Keratinocyte (primary cell): ENCODE results near the gene FBXL13. TPM values are rescaled to one million over a fixed set of nuclear protein-coding genes. Genes with fewer than 3 reads are reported as not detected.
"Not testable (repeated sequence)": the region's sequence is repeated elsewhere in the genome, so short reads cannot be mapped to it uniquely, and the experiment has no call there.

ENCODE experiments used
- DNase-seq: peaks from one replicate; pipeline ENCODE4 v3.0.0-alpha.2; 2011; ENCODE audit warnings: low read depth, missing footprints, low spot score
- FAIRE-seq: peaks from 2 replicates; lab custom pipeline; 2011; peaks lifted over from hg19 to GRCh38; lab: Jason Lieb, UNC
- H2AFZ ChIP-seq: 2 replicates; pipeline ENCODE4 v1.6.0; 2012; ENCODE audit warnings: low read length, control low read depth, inconsistent platforms; ENCODE audit not compliant: control insufficient read depth
- H3K27ac ChIP-seq: 2 replicates; pipeline ENCODE4 v1.5.1; 2011; ENCODE audit warnings: low read length; ENCODE audit not compliant: control insufficient read depth, insufficient read depth
- H3K27me3 ChIP-seq: 3 replicates; pipeline ENCODE4 v1.6.0; 2011; ENCODE audit warnings: low read length; ENCODE audit not compliant: control insufficient read depth, insufficient read depth; ENCODE audit errors: extremely low read depth
- H3K36me3 ChIP-seq, 2 experiments: 2 replicates in 1 of 2; 3 replicates in 1 of 2; pipeline ENCODE4 v1.5.1; 2011; ENCODE audit warnings: low read length in 2 of 2, mild to moderate bottlenecking in 1 of 2; ENCODE audit not compliant: control insufficient read depth in 2 of 2, insufficient read depth in 2 of 2; ENCODE audit errors: extremely low read depth in 1 of 2
- H3K4me1 ChIP-seq: 3 replicates; pipeline ENCODE4 v1.5.1; 2011; ENCODE audit warnings: low read length; ENCODE audit not compliant: control insufficient read depth, insufficient read depth; ENCODE audit errors: extremely low read depth
- H3K4me2 ChIP-seq: 3 replicates; pipeline ENCODE4 v1.6.0; 2011; ENCODE audit warnings: low read depth, low read length; ENCODE audit not compliant: control insufficient read depth, insufficient read depth; ENCODE audit errors: extremely low read depth
- H3K4me3 ChIP-seq, 3 experiments: fragments of 200-600 bp in 1 of 3; sonication (generic) in 1 of 3; 2 replicates in 2 of 3; 3 replicates in 1 of 3; pipeline ENCODE4 v1.5.1; 2011 to 2016; ENCODE audit warnings: low read length in 3 of 3, mild to moderate bottlenecking in 3 of 3, control low read depth in 2 of 3, inconsistent platforms in 1 of 3, low read depth in 1 of 3, mixed read lengths in 1 of 3, mixed run types in 1 of 3, moderate library complexity in 1 of 3; ENCODE audit not compliant: control insufficient read depth in 2 of 3, insufficient read depth in 2 of 3; ENCODE audit errors: extremely low read depth in 1 of 3
- H3K79me2 ChIP-seq: 2 replicates; pipeline ENCODE4 v1.6.0; 2012; ENCODE audit warnings: low read length; ENCODE audit not compliant: control insufficient read depth, insufficient read depth
- H3K9ac ChIP-seq: 3 replicates; pipeline ENCODE4 v1.6.0; 2011; ENCODE audit warnings: low read length; ENCODE audit not compliant: control insufficient read depth, insufficient read depth; ENCODE audit errors: extremely low read depth
- H3K9me1 ChIP-seq: 3 replicates; pipeline ENCODE4 v1.6.0; 2011; ENCODE audit warnings: low read length; ENCODE audit not compliant: control insufficient read depth, insufficient read depth; ENCODE audit errors: extremely low read depth
- H3K9me3 ChIP-seq: 2 replicates; pipeline ENCODE4 v1.5.1; 2012; ENCODE audit warnings: low read depth, low read length; ENCODE audit not compliant: control insufficient read depth
- H4K20me1 ChIP-seq: 3 replicates; pipeline ENCODE4 v1.6.0; 2011; ENCODE audit warnings: low read length; ENCODE audit not compliant: control insufficient read depth, insufficient read depth; ENCODE audit errors: extremely low read depth
- EZH2 ChIP-seq: IDR thresholded peaks from one replicate; pipeline ENCODE4 v1.6.1; 2012; ENCODE audit warnings: inconsistent platforms, mild to moderate bottlenecking, low read length, moderate library complexity
- dilution Hi-C: fragments of 300-500 bp; cut with MboI; formaldehyde crosslinking; loops from one replicate; pipeline ENCODE4 v1.7.0; 2020; ENCODE audit warnings: low sequenced_read_pairs; ENCODE audit not compliant: extremely low pct_ligation_motif_present
- polyA plus RNA-seq, 5 experiments: library from polyadenylated mRNA; depleted of rRNA in 3 of 5; stranded (reverse) in 3 of 5; stranded (forward) in 1 of 5; unstranded in 1 of 5; fragments of >200 nt; gene quantifications; 1 replicate in 1 of 5; 2 replicates in 3 of 5; 3 replicates in 1 of 5; pipeline versions ENCODE4 v1.2.1 to v1.2.3, GENCODE V29; 2011 to 2012; ENCODE audit warnings: missing spikeins in 2 of 5, low read depth in 1 of 5, low replicate concordance in 1 of 5
- TF ChIP-seq, protein P1 (sequence below), 3 experiments: IDR thresholded peaks in 1 of 3; conservative IDR thresholded peaks in 1 of 3; optimal IDR thresholded peaks in 1 of 3; 2 replicates in 2 of 3; 3 replicates in 1 of 3; pipeline versions ENCODE3 to v1.5.1; 2011; ENCODE audit warnings: low read length in 3 of 3, mild to moderate bottlenecking in 3 of 3, moderate library complexity in 2 of 3, control low read depth in 1 of 3, inconsistent platforms in 1 of 3; ENCODE audit not compliant: insufficient read depth in 2 of 3; ENCODE audit errors: extremely low read depth in 1 of 3

Gene FBXL13
- polyA plus RNA-seq, 1 donor (not counting 4 experiments of a cell fraction or from before 2014, with no cell fraction given) = 0.20 TPM

DNA sequence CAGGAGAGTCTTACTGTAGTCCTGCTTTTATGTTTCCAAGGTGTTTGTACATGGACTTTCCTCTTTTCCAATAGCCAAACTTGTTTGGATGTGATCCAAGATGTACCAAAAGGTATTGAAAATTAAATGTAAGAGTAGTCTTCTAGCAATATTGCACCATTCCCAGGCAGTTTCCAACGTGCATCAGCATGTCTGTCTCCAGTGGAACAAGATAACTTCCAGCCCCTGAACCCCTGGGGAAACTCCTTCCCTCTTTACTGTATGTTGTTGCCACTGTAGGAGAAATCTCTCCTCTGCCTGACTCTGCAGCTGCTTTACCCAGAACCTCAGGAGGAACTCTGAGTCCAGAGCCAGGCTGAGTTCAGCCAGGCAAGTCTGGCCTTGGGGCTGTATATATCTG is 18.8 kb upstream of the FBXL13 start:
- H3K79me2 ChIP-seq = no peaks in the 10 kb centered on the region
- no peaks in the 10 kb centered on the region for H3K9me1 ChIP-seq
- no peaks in the 10 kb centered on the region for H4K20me1 ChIP-seq
- no peaks in the 10 kb centered on the region for H3K9me3 ChIP-seq
- TF ChIP-seq, protein P1, sequence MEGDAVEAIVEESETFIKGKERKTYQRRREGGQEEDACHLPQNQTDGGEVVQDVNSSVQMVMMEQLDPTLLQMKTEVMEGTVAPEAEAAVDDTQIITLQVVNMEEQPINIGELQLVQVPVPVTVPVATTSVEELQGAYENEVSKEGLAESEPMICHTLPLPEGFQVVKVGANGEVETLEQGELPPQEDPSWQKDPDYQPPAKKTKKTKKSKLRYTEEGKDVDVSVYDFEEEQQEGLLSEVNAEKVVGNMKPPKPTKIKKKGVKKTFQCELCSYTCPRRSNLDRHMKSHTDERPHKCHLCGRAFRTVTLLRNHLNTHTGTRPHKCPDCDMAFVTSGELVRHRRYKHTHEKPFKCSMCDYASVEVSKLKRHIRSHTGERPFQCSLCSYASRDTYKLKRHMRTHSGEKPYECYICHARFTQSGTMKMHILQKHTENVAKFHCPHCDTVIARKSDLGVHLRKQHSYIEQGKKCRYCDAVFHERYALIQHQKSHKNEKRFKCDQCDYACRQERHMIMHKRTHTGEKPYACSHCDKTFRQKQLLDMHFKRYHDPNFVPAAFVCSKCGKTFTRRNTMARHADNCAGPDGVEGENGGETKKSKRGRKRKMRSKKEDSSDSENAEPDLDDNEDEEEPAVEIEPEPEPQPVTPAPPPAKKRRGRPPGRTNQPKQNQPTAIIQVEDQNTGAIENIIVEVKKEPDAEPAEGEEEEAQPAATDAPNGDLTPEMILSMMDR (optimal IDR thresholded peaks at IDR 0.05 in 1 of 3, IDR thresholded peaks at IDR 0.05 in 1 of 3, conservative IDR thresholded peaks at IDR 0.05 in 1 of 3; ENCODE audit: extremely low read depth in 1 of 3, insufficient read depth in 2 of 3, low read length in 3 of 3) = no peak
- TF ChIP-seq EZH2 = no peak
- H3K36me3 ChIP-seq = peaks cover 1 to 8% of the 10 kb centered on the region in 2 experiments
- peak overlapping the region; percentile 0 for H3K4me2 ChIP-seq
- no peak overlapping the region for H3K27ac ChIP-seq
- H3K9ac ChIP-seq = no peak overlapping the region
- H3K27me3 ChIP-seq = no peaks in the 10 kb centered on the region
- no peak for FAIRE-seq
- peaks cover 14% of the 10 kb centered on the region for H3K4me1 ChIP-seq
- H3K4me3 ChIP-seq = no peak overlapping the region
- dilution Hi-C loops = no loop called here
- H2AFZ ChIP-seq = no peak overlapping the region
- no peak for DNase-seq

DNA sequence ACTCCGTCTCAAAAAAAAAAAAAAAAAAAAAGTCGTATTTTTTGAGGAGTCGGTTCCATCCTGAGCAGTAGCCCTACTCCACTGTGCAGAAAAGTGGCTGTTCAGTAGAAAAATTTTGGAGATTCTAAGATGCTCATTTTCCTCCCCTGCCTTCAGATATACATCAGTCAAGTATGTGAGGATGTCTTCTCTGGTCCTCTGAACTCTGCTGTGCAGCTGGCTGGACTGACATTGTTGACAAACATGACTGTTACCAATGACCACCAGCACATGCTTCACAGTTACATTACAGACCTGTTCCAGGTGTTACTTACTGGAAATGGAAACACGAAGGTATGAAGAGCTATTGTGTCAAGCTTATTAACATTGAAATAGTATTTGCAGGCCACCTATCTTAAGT is 17.7 kb upstream of the FBXL13 start:
- H3K4me3 ChIP-seq, H2AFZ ChIP-seq, H3K27ac ChIP-seq, DNase-seq, H3K9me3 ChIP-seq, H4K20me1 ChIP-seq, H3K9me1 ChIP-seq, FAIRE-seq, H3K27me3 ChIP-seq, H3K9ac ChIP-seq, H3K4me2 ChIP-seq, H3K79me2 ChIP-seq, dilution Hi-C loops, H3K36me3 ChIP-seq: not testable (repeated sequence)
- H3K4me1 ChIP-seq = peaks cover 14% of the 10 kb centered on the region

DNA sequence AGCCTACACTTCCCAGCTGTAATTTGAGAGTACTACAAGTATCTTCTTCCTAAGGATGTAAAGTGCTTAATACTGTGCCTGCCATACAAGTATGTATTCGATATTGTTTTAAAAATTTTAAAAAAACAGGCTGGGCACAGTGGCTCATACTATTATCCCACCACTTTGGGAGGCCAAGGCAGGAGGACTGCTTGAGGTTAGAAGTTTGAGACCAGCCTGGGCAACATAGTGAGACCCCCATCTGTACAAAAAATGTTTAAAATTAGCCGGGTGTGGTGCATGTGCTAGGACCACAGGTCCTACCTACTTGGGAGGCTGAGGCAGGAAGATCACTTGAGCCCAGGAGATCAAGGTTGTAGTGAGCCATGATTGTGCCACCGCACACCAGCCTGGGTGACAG is 8.6 kb upstream of the FBXL13 start:
- no peaks in the 10 kb centered on the region for H3K4me1 ChIP-seq
- DNase-seq (no peak), FAIRE-seq (no peak)
- H4K20me1 ChIP-seq = no peaks in the 10 kb centered on the region
- H3K27me3 ChIP-seq = no peaks in the 10 kb centered on the region
- no peak overlapping the region for H3K4me3 ChIP-seq
- no peak overlapping the region for H3K4me2 ChIP-seq
- peaks cover 0 to 15% of the 10 kb centered on the region in 2 experiments for H3K36me3 ChIP-seq
- no peak for TF ChIP-seq EZH2
- TF ChIP-seq, protein P1 (optimal IDR thresholded peaks at IDR 0.05 in 1 of 3, IDR thresholded peaks at IDR 0.05 in 1 of 3, conservative IDR thresholded peaks at IDR 0.05 in 1 of 3; ENCODE audit: extremely low read depth in 1 of 3, insufficient read depth in 2 of 3, low read length in 3 of 3) = no peak
- H2AFZ ChIP-seq = no peak overlapping the region
- no peaks in the 10 kb centered on the region for H3K9me3 ChIP-seq
- no peak overlapping the region for H3K27ac ChIP-seq
- H3K9me1 ChIP-seq = no peaks in the 10 kb centered on the region
- dilution Hi-C loops = no loop called here
- no peak overlapping the region for H3K9ac ChIP-seq
- peaks cover 11% of the 10 kb centered on the region for H3K79me2 ChIP-seq
